Sigmoid colon (tissue), 7 donors: Measurements from ENCODE around the gene COL3A1. TPM values are rescaled to one million over a fixed set of nuclear protein-coding genes. Genes with fewer than 3 reads are reported as not detected.

Experiments used
- DNase-seq: peaks from one replicate; pipeline ENCODE4 v3.0.0-alpha.2; 2019
- H3K27ac ChIP-seq, 4 donors: fragments of 200-600 bp; sonication (generic); one replicate each; pipeline ENCODE4 v1.5.1; 2016 to 2019; ENCODE audit warnings: mild to moderate bottlenecking in 1 of 4
- H3K27me3 ChIP-seq, 3 donors: fragments of 200-600 bp; sonication (generic); one replicate each; pipeline ENCODE4 v1.5.1; 2019; ENCODE audit warnings: mild to moderate bottlenecking in 1 of 3
- H3K36me3 ChIP-seq, 4 donors: fragments of 200-600 bp; sonication (generic); one replicate each; pipeline ENCODE4 v1.5.1; 2016 to 2019
- H3K4me1 ChIP-seq, 4 donors: fragments of 200-600 bp; sonication (generic); one replicate each; pipeline ENCODE4 v1.5.1; 2017 to 2019
- H3K4me3 ChIP-seq, 4 donors: fragments of 200-600 bp; sonication (generic); one replicate each; pipeline ENCODE4 v1.5.1; 2017 to 2019; ENCODE audit warnings: mild to moderate bottlenecking in 2 of 4, moderate library complexity in 1 of 4
- H3K9me3 ChIP-seq, 4 donors: fragments of 200-600 bp in 3 of 4; sonication (generic) in 3 of 4; one replicate each; pipeline versions ENCODE4 v1.5.1 to v1.6.1; 2013 to 2019
- EP300 ChIP-seq, 4 donors: sonication (generic); formaldehyde crosslinking; IDR thresholded peaks; one replicate each; pipeline ENCODE4 v1.6.1; 2017; ENCODE audit warnings: antibody characterized with exemption in 4 of 4
- POLR2A ChIP-seq, 2 donors: fragments of 450-650 bp; IDR thresholded peaks; one replicate each; pipeline ENCODE4 v1.6.1; 2016; ENCODE audit warnings: antibody characterized with exemption in 2 of 2, mild to moderate bottlenecking in 2 of 2, moderate library complexity in 2 of 2
- POLR2AphosphoS5 ChIP-seq, 4 donors: sonication (generic); formaldehyde crosslinking; IDR thresholded peaks; one replicate each; pipeline ENCODE4 v1.6.1; 2017; ENCODE audit warnings: antibody characterized with exemption in 4 of 4
- WGBS, 2 donors: extraction: QIAGEN DNeasy Blood & Tissue Kit; methylation state at CpG; one replicate each; pipeline ENCODE4 v1.1.7; 2013; 5-methylcytosine and 5-hydroxymethylcytosine counted together
- intact Hi-C: fragments of 100-400 bp; cut with DNase I; formaldehyde crosslinking; loops from one replicate; pipeline ENCODE4 v1.15.1; 2023
- polyA plus RNA-seq, 3 donors: library from polyadenylated mRNA; stranded (reverse); fragments of 200-250 nt; gene quantifications; one replicate each; pipeline ENCODE4 v1.2.3, GENCODE V29; 2013
- total RNA-seq, 4 donors: library from RNA; depleted of rRNA; stranded (reverse); fragments of >200 nt; gene quantifications; one replicate each; pipeline ENCODE4 v1.1.0, GENCODE V29; 2016
- TF ChIP-seq, protein P1 (sequence below), 4 experiments: fragments of 450-650 bp in 3 of 4; fragments of 200-600 bp in 1 of 4; IDR thresholded peaks; one replicate each; pipeline ENCODE4 v1.5.1; 2016 to 2019; ENCODE audit warnings: antibody characterized with exemption in 4 of 4, mild to moderate bottlenecking in 3 of 4, moderate library complexity in 2 of 4
- donor health status: healthy with polysubstance abuse.
- donor health status: Bipolar disorder and iron deficiency.
- donor health status: healthy.

COL3A1 gene
- total and polyA plus RNA-seq, 7 donors, result 29.1 to 1,567 (median 294) TPM

DNA sequence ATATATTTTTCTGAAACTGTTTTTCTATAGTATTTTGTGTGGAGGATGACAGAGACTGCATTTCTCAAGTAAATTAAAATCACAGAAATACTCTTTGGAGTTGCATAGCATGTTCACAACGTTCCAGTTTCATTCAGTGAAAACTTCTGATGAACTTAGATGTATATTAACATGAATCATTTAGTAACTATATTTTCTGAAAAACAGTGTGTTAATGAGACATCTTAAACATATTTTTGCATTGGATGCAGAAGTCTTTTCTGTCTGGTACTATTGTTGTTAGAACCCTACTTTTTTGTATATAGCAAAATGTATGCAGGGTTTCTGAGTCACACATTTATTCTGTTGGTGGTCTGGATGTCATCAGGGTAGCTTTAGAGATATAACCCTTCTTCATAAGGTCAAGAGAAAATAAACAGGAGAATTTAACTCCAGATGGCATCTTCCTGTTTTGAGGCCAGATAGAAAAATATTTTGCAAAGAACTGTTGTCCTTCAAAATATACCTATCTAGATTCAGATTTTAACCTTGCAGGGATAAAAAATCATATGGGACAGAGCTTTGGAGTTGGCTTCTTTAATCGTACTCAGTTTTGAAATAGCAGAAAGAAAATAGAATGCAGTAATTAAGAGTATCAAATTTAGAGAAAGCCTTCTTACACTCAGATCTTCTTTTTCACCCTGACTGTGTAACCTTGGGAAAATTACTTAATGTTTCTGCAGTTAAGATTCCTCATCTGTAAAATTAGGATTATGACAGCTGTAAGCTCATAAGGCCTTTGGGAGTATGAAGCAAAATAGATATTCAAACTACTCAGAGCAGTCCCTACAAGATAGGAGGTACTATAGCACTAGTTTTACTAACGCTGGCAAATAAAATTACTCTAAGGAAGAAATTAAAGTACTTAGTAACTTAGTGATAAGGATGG, 5.3 kb downstream of the COL3A1 start:
- 55 to 59% methylated on average over 3 of the region's 3 CpGs for WGBS, 2 donors
- intact Hi-C loops, result loop anchor here (5.0 kb wide), 3 partner anchors 82 to 402 kb away; no protein-coding TSS in a partner anchor
- Histone ChIP-seq H3K27me3 (no peaks in the 10 kb centered on the region), H3K4me3 (peak overlapping the region in 3 of 4 donors; percentile 47 to 62 (median 60)), H3K27ac (peak overlapping the region; percentile 80 to 91 (median 86)), H3K9me3 (no peaks in the 10 kb centered on the region), H3K36me3 (no peaks in the 10 kb centered on the region), H3K4me1 (peaks cover 0 to 61% (median 33%) of the 10 kb centered on the region in 4 donors)
- DNase-seq, result no peak
- no peak for TF ChIP-seq EP300 (IDR thresholded peaks at IDR 0.05)
- no peak for TF ChIP-seq POLR2A (IDR thresholded peaks at IDR 0.05)
- TF ChIP-seq POLR2AphosphoS5 (IDR thresholded peaks at IDR 0.05), result peak in 2 of 4 donors; percentile 20 to 47
- TF ChIP-seq, protein P1, sequence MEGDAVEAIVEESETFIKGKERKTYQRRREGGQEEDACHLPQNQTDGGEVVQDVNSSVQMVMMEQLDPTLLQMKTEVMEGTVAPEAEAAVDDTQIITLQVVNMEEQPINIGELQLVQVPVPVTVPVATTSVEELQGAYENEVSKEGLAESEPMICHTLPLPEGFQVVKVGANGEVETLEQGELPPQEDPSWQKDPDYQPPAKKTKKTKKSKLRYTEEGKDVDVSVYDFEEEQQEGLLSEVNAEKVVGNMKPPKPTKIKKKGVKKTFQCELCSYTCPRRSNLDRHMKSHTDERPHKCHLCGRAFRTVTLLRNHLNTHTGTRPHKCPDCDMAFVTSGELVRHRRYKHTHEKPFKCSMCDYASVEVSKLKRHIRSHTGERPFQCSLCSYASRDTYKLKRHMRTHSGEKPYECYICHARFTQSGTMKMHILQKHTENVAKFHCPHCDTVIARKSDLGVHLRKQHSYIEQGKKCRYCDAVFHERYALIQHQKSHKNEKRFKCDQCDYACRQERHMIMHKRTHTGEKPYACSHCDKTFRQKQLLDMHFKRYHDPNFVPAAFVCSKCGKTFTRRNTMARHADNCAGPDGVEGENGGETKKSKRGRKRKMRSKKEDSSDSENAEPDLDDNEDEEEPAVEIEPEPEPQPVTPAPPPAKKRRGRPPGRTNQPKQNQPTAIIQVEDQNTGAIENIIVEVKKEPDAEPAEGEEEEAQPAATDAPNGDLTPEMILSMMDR (IDR thresholded peaks at IDR 0.05), result no peak

DNA sequence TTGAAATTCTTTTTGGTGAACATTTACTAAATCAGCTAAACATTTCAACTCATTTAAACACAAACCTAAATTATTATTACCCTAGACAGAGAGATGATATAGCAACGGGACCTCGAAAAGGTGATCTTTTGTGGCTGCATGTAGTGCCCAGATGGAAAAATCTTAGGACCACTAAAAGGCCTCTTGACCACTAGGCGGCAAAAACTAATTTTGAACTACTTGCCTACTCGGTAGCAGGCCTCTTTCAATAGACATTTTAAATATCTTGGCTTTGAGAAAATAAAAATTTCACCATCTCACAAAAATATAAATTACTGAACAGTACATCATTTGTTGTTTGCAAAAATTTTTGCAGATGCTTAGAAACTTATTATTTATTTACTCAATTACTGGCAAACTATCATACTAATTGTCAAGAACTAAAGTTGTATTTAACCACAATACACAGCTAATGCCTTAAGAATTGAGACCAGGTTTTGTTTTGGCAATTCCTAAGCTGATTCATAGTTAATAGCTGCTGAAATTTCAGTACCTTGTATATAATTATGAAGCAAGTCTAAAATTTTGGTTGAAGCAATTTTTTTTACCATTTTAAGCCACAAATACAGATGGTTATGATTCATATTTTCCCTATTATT, 9.4 kb downstream of the COL3A1 start:
- intact Hi-C loops, result loop anchor here (2.0 kb wide), 2 partner anchors 429 to 457 kb away; no protein-coding TSS in a partner anchor
- Histone ChIP-seq H3K9me3 (no peaks in the 10 kb centered on the region), H3K36me3 (peaks cover 8 to 39% (median 23%) of the 10 kb centered on the region in 4 donors), H3K4me3 (peak overlapping the region in 1 of 4 donors; percentile 0), H3K27ac (peak overlapping the region; percentile 57 to 91 (median 76)), H3K27me3 (no peaks in the 10 kb centered on the region), H3K4me1 (peaks cover 0 to 84% (median 50%) of the 10 kb centered on the region in 4 donors)
- WGBS, 2 donors, result 63 to 74% methylated on average over 4 of the region's 4 CpGs
- DNase-seq, result no peak
- TF ChIP-seq, protein P1 (IDR thresholded peaks at IDR 0.05), result peak in 3 of 4 experiments; percentile 20 to 49 (median 43)
- TF ChIP-seq POLR2AphosphoS5 (IDR thresholded peaks at IDR 0.05), result no peak
- TF ChIP-seq POLR2A (IDR thresholded peaks at IDR 0.05), result no peak
- no peak for TF ChIP-seq EP300 (IDR thresholded peaks at IDR 0.05)

DNA sequence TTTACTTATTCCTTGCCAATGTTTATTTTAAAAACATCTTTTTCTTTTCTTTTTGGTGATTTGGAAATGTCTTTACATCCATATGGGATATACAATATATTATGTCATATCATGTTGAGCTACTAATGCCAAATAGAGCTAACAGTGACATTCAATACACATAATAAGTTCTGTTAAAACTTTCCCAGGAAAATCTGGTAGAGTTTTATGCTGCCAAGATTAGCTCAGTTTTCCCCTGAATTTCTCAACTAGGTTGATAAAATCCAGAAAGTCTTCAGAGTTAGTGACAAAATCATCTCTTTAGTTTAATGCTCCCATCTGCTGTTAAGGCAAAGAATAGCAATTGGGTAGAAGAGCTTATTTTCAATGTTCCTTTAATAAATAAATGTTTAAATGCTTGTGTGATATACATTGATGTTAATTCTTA, 9.9 kb downstream of the COL3A1 start:
- Histone ChIP-seq H3K36me3 (peaks cover 13 to 45% (median 25%) of the 10 kb centered on the region in 4 donors), H3K4me1 (peaks cover 0 to 81% (median 50%) of the 10 kb centered on the region in 4 donors), H3K4me3 (no peak overlapping the region), H3K9me3 (no peaks in the 10 kb centered on the region), H3K27me3 (no peaks in the 10 kb centered on the region), H3K27ac (peak overlapping the region; percentile 57 to 91 (median 76))
- DNase-seq, result no peak
- TF ChIP-seq, protein P1 (IDR thresholded peaks at IDR 0.05), result peak in 1 of 4 experiments; percentile 47
- TF ChIP-seq POLR2AphosphoS5 (IDR thresholded peaks at IDR 0.05) (peak in 3 of 4 donors; percentile 26 to 35 (median 29)), EP300 (IDR thresholded peaks at IDR 0.05) (no peak), POLR2A (IDR thresholded peaks at IDR 0.05) (no peak)
- intact Hi-C loops, result loop anchor here (2.0 kb wide), 1 partner anchor 457 kb away; no protein-coding TSS in a partner anchor

DNA sequence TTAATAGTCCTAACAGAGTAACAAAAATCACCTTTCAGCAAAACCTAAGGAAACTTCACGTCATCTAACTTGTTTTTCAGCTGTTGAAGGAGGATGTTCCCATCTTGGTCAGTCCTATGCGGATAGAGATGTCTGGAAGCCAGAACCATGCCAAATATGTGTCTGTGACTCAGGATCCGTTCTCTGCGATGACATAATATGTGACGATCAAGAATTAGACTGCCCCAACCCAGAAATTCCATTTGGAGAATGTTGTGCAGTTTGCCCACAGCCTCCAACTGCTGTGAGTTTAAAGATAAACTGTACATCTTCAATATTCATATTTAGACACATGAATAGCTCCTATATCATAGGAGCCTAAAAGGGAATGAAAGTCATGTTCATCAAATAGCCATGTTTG, 10.5 kb downstream of the COL3A1 start:
- Histone ChIP-seq H3K27ac (peak overlapping the region; percentile 57 to 91 (median 76)), H3K27me3 (no peaks in the 10 kb centered on the region), H3K4me3 (no peak overlapping the region), H3K4me1 (peaks cover 0 to 75% (median 50%) of the 10 kb centered on the region in 4 donors), H3K36me3 (peaks cover 18 to 51% (median 31%) of the 10 kb centered on the region in 4 donors), H3K9me3 (no peaks in the 10 kb centered on the region)
- intact Hi-C loops, result loop anchor here (2.0 kb wide), 1 partner anchor 458 kb away; no protein-coding TSS in a partner anchor
- no peak for DNase-seq
- whole genome bisulfite sequencing, 2 donors, result 74 to 83% methylated on average over 5 of the region's 5 CpGs
- TF ChIP-seq POLR2A (IDR thresholded peaks at IDR 0.05) (no peak), POLR2AphosphoS5 (IDR thresholded peaks at IDR 0.05) (peak in 3 of 4 donors; percentile 9 to 48 (median 16)), EP300 (IDR thresholded peaks at IDR 0.05) (no peak)
